Naive B cell (primary cell): ENCODE results near the gene FOXA1. TPM values are rescaled to one million over a fixed set of nuclear protein-coding genes. Genes with fewer than 3 reads are reported as not detected.

Source experiments
- ATAC-seq, 2 donors: fragments of 150-1000 bp; cut with Tn5 transposase; 2 replicates each; pipeline ENCODE4 v1.10.0; 2021; ENCODE audit warnings: low read depth in 2 of 2, mild to moderate bottlenecking in 2 of 2, moderate library complexity in 2 of 2
- DNase-seq: peaks from one replicate; pipeline ENCODE4 v3.0.0; 2022
- H3K27ac Mint-ChIP-seq, 6 donors: one replicate each; pipeline ENCODE4 v1.8.0; 2020 to 2022; ENCODE audit warnings: mild to moderate bottlenecking in 6 of 6, mixed read lengths in 6 of 6, moderate library complexity in 5 of 6, inconsistent platforms in 2 of 6
- H3K27me3 Mint-ChIP-seq, 3 donors: one replicate each; pipeline ENCODE4 v1.8.0; 2021 to 2022; ENCODE audit warnings: mixed read lengths in 3 of 3, mild to moderate bottlenecking in 1 of 3
- H3K36me3 Mint-ChIP-seq, 2 donors: one replicate each; pipeline ENCODE4 v1.8.0; 2020 to 2022; ENCODE audit warnings: mixed read lengths in 2 of 2, inconsistent platforms in 1 of 2, mild to moderate bottlenecking in 1 of 2
- H3K4me1 Mint-ChIP-seq, 3 donors: one replicate each; pipeline ENCODE4 v1.8.0; 2020 to 2022; ENCODE audit warnings: mixed read lengths in 3 of 3, inconsistent platforms in 1 of 3, mild to moderate bottlenecking in 1 of 3, moderate library complexity in 1 of 3
- H3K4me3 Mint-ChIP-seq, 8 donors: one replicate each; pipeline ENCODE4 v1.8.0; 2020 to 2022; ENCODE audit warnings: mild to moderate bottlenecking in 8 of 8, mixed read lengths in 8 of 8, moderate library complexity in 8 of 8, inconsistent platforms in 2 of 8
- H3K9me3 Mint-ChIP-seq, 7 donors: one replicate each; pipeline ENCODE4 v1.8.0; 2020 to 2022; ENCODE audit warnings: mixed read lengths in 7 of 7, mild to moderate bottlenecking in 5 of 7, inconsistent platforms in 2 of 7, moderate library complexity in 1 of 7
- polyA plus RNA-seq, 6 donors: library from polyadenylated mRNA; unstranded; fragments of 300-500 nt; fragmentation: Illumina TruSeq; gene quantifications; one replicate each; pipeline ENCODE4 v1.2.3, GENCODE V29; 2021; ENCODE audit warnings: low read depth in 6 of 6

FOXA1 gene
- polyA plus RNA-seq, 6 donors from 2014 or later: not detected

GRCh38 chr14:37591311-37591940 lies 3.6 kb downstream of the FOXA1 start:
- Mint-ChIP-seq H3K36me3 (peaks cover 7 to 12% of the 10 kb centered on the region in 2 donors), H3K9me3 (peaks cover 0 to 38% (median 13%) of the 10 kb centered on the region in 7 donors), H3K27me3 (peaks cover 60 to 70% (median 70%) of the 10 kb centered on the region in 3 donors), H3K27ac (no peak overlapping the region), H3K4me1 (peaks cover 10 to 19% (median 18%) of the 10 kb centered on the region in 3 donors), H3K4me3 (peak overlapping the region in 1 of 8 donors; percentile 38)
- DNase-seq (no peak), ATAC-seq (no peak)

GRCh38 chr14:37590428-37591139 lies 4.5 kb downstream of the FOXA1 start:
- Mint-ChIP-seq H3K36me3 (peaks cover 4 to 12% of the 10 kb centered on the region in 2 donors), H3K27me3 (peaks cover 62 to 70% (median 69%) of the 10 kb centered on the region in 3 donors), H3K9me3 (peaks cover 0 to 38% (median 10%) of the 10 kb centered on the region in 7 donors), H3K27ac (no peak overlapping the region), H3K4me3 (peak overlapping the region in 2 of 8 donors; percentile 38 to 45), H3K4me1 (peaks cover 5 to 11% (median 10%) of the 10 kb centered on the region in 3 donors)
- no peak for DNase-seq
- ATAC-seq: no peak

- DNase-seq (no peak), ATAC-seq (no peak)
- H3K4me1 Mint-ChIP-seq: peaks cover 4 to 9% (median 9%) of the 10 kb centered on the region in 3 donors
- no peak overlapping the region for H3K27ac Mint-ChIP-seq
- peaks cover 61 to 74% (median 69%) of the 10 kb centered on the region in 3 donors for H3K27me3 Mint-ChIP-seq
- peaks cover 0 to 38% (median 13%) of the 10 kb centered on the region in 7 donors for H3K9me3 Mint-ChIP-seq
- no peak overlapping the region for H3K4me3 Mint-ChIP-seq
- peaks cover 4 to 12% of the 10 kb centered on the region in 2 donors for H3K36me3 Mint-ChIP-seq
These were observed 5.2 kb downstream of the FOXA1 start for GRCh38 chr14:37589715-37590427.

- H3K4me3 Mint-ChIP-seq: no peak overlapping the region
- H3K4me1 Mint-ChIP-seq: peaks cover 2 to 9% (median 8%) of the 10 kb centered on the region in 3 donors
- peaks cover 59 to 72% (median 62%) of the 10 kb centered on the region in 3 donors for H3K27me3 Mint-ChIP-seq
- H3K27ac Mint-ChIP-seq: no peak overlapping the region
- DNase-seq (no peak), ATAC-seq (no peak)
- H3K9me3 Mint-ChIP-seq: peaks cover 0 to 36% (median 13%) of the 10 kb centered on the region in 7 donors
- H3K36me3 Mint-ChIP-seq: peaks cover 3 to 12% of the 10 kb centered on the region in 2 donors
These were observed 5.9 kb downstream of the FOXA1 start for GRCh38 chr14:37588956-37589714.

- H3K4me3 Mint-ChIP-seq: no peak overlapping the region
- peaks cover 0 to 30% (median 13%) of the 10 kb centered on the region in 7 donors for H3K9me3 Mint-ChIP-seq
- no peak for ATAC-seq
- H3K4me1 Mint-ChIP-seq: peaks cover 0 to 9% (median 3%) of the 10 kb centered on the region in 3 donors
- no peak overlapping the region for H3K27ac Mint-ChIP-seq
- DNase-seq: no peak
- H3K36me3 Mint-ChIP-seq: peaks cover 0 to 12% of the 10 kb centered on the region in 2 donors
- peaks cover 54 to 66% (median 57%) of the 10 kb centered on the region in 3 donors for H3K27me3 Mint-ChIP-seq
These were observed 6.4 kb downstream of the FOXA1 start for GRCh38 chr14:37588667-37588955.

GRCh38 chr14:37587881-37588666 lies 7.0 kb downstream of the FOXA1 start:
- ATAC-seq (no peak), DNase-seq (no peak)
- Mint-ChIP-seq H3K27ac (no peak overlapping the region), H3K4me3 (no peak overlapping the region), H3K9me3 (peaks cover 0 to 27% (median 13%) of the 10 kb centered on the region in 7 donors), H3K36me3 (peaks cover 0 to 12% of the 10 kb centered on the region in 2 donors), H3K4me1 (peaks cover 0 to 8% (median 5%) of the 10 kb centered on the region in 3 donors), H3K27me3 (peaks cover 49 to 65% (median 60%) of the 10 kb centered on the region in 3 donors)

- peaks cover 0 to 6% (median under 1%) of the 10 kb centered on the region in 3 donors for H3K4me1 Mint-ChIP-seq
- peaks cover 0 to 12% of the 10 kb centered on the region in 2 donors for H3K36me3 Mint-ChIP-seq
- H3K27ac Mint-ChIP-seq: no peak overlapping the region
- peaks cover 45 to 61% (median 58%) of the 10 kb centered on the region in 3 donors for H3K27me3 Mint-ChIP-seq
- ATAC-seq (no peak), DNase-seq (no peak)
- H3K9me3 Mint-ChIP-seq: peaks cover 0 to 25% (median 8%) of the 10 kb centered on the region in 7 donors
- no peak overlapping the region for H3K4me3 Mint-ChIP-seq
These were observed 7.8 kb downstream of the FOXA1 start for GRCh38 chr14:37587131-37587803.

- Mint-ChIP-seq H3K36me3 (peaks cover 0 to 12% of the 10 kb centered on the region in 2 donors), H3K4me3 (no peak overlapping the region), H3K27me3 (peaks cover 45 to 58% (median 56%) of the 10 kb centered on the region in 3 donors), H3K4me1 (peaks cover 0 to 6% (median 0%) of the 10 kb centered on the region in 3 donors), H3K9me3 (peaks cover 0 to 25% (median 8%) of the 10 kb centered on the region in 7 donors), H3K27ac (no peak overlapping the region)
- DNase-seq: no peak
- ATAC-seq: no peak
These were observed 8.3 kb downstream of the FOXA1 start for GRCh38 chr14:37586797-37587130.

GRCh38 chr14:37585971-37586796 lies 8.9 kb downstream of the FOXA1 start:
- Mint-ChIP-seq H3K27me3 (peaks cover 42 to 55% (median 50%) of the 10 kb centered on the region in 3 donors), H3K9me3 (peaks cover 0 to 23% (median 6%) of the 10 kb centered on the region in 7 donors), H3K4me1 (peaks cover 0 to 5% (median 0%) of the 10 kb centered on the region in 3 donors), H3K36me3 (peaks cover 0 to 7% of the 10 kb centered on the region in 2 donors), H3K4me3 (no peak overlapping the region), H3K27ac (no peak overlapping the region)
- DNase-seq: no peak
- ATAC-seq: no peak

- no peak overlapping the region for H3K27ac Mint-ChIP-seq
- no peak overlapping the region for H3K4me3 Mint-ChIP-seq
- peaks cover 0 to 16% (median 6%) of the 10 kb centered on the region in 7 donors for H3K9me3 Mint-ChIP-seq
- H3K4me1 Mint-ChIP-seq: peaks cover 0 to 3% (median 0%) of the 10 kb centered on the region in 3 donors
- peaks cover 32 to 51% (median 47%) of the 10 kb centered on the region in 3 donors for H3K27me3 Mint-ChIP-seq
- no peaks in the 10 kb centered on the region for H3K36me3 Mint-ChIP-seq
- no peak for DNase-seq
- ATAC-seq: no peak
These were observed 9.9 kb downstream of the FOXA1 start for GRCh38 chr14:37585101-37585511.
